ENCODE measurements around the gene NUMBL.
"Not testable (repeated sequence)": the region's sequence is repeated elsewhere in the genome, so short reads cannot be mapped to it uniquely, and the experiment has no call there.

Gene NUMBL

GRCh38 chr19:40690050-40690692 is at the start of gene NUMBL:
Gene NUMBL, minus strand, starts transcription at chr19:40690651. Its CDS starts 168 bp downstream, at chr19:40690483.
- Histone ChIP-seq H3K9ac (ENCODE audit: low read depth in 1 of 2, low read length in 2 of 2) (peak within 1 kb of the TSS; percentile 57), H3K36me3 (ENCODE audit: control insufficient read depth in 1 of 2, insufficient read depth in 2 of 2, low read length in 2 of 2) (peaks cover 12 to 28% of the 10 kb centered on the region in 2 donors), H3K4me1 (ENCODE audit: control insufficient read depth in 1 of 2, insufficient read depth in 2 of 2, low read length in 2 of 2) (peaks cover 0 to 31% of the 10 kb centered on the region in 2 donors), H3K27me3 (ENCODE audit: control insufficient read depth in 1 of 2, insufficient read depth in 2 of 2, low read length in 2 of 2) (no peaks in the 10 kb centered on the region), H3K9me3 (ENCODE audit: control insufficient read depth in 1 of 2, low read length in 2 of 2) (no peaks in the 10 kb centered on the region), H3K27ac (ENCODE audit: low read depth, low read length) (peak within 1 kb of the TSS; percentile 71), H3K4me3 (ENCODE audit: low read depth in 1 of 2, low read length in 2 of 2) (peak within 1 kb of the TSS; percentile 71 to 78)

- H3K27ac ChIP-seq (ENCODE audit: low read depth, low read length): no peak overlapping the region
- H3K27me3 ChIP-seq (ENCODE audit: control insufficient read depth in 1 of 2, insufficient read depth in 2 of 2, low read length in 2 of 2): no peaks in the 10 kb centered on the region
- H3K9me3 ChIP-seq (ENCODE audit: control insufficient read depth in 1 of 2, low read length in 2 of 2): no peaks in the 10 kb centered on the region
- H3K4me1 ChIP-seq (ENCODE audit: control insufficient read depth in 1 of 2, insufficient read depth in 2 of 2, low read length in 2 of 2): peaks cover 19% of the 10 kb centered on the region in 2 donors
- no peak overlapping the region for H3K4me3 ChIP-seq (ENCODE audit: low read depth in 1 of 2, low read length in 2 of 2)
- H3K9ac ChIP-seq (ENCODE audit: low read depth in 1 of 2, low read length in 2 of 2): peak overlapping the region in 1 of 2 donors; percentile 38
- peaks cover 32 to 51% of the 10 kb centered on the region in 2 donors for H3K36me3 ChIP-seq (ENCODE audit: control insufficient read depth in 1 of 2, insufficient read depth in 2 of 2, low read length in 2 of 2)
Measured at GRCh38 chr19:40739030-40739839, 48.8 kb upstream of the NUMBL start.

GRCh38 chr19:40737102-40737644 is 46.7 kb upstream of the NUMBL start:
- Histone ChIP-seq H3K36me3 (ENCODE audit: control insufficient read depth in 1 of 2, insufficient read depth in 2 of 2, low read length in 2 of 2) (peaks cover 45 to 69% of the 10 kb centered on the region in 2 donors), H3K4me1 (ENCODE audit: control insufficient read depth in 1 of 2, insufficient read depth in 2 of 2, low read length in 2 of 2) (peaks cover 15 to 19% of the 10 kb centered on the region in 2 donors), H3K9me3 (ENCODE audit: control insufficient read depth in 1 of 2, low read length in 2 of 2) (no peaks in the 10 kb centered on the region), H3K27ac (ENCODE audit: low read depth, low read length) (no peak overlapping the region), H3K27me3 (ENCODE audit: control insufficient read depth in 1 of 2, insufficient read depth in 2 of 2, low read length in 2 of 2) (no peaks in the 10 kb centered on the region), H3K4me3 (ENCODE audit: low read depth in 1 of 2, low read length in 2 of 2) (no peak overlapping the region), H3K9ac (ENCODE audit: low read depth in 1 of 2, low read length in 2 of 2) (peak overlapping the region in 1 of 2 donors; percentile 25)

- Histone ChIP-seq H3K27me3 (ENCODE audit: control insufficient read depth in 1 of 2, insufficient read depth in 2 of 2, low read length in 2 of 2) (no peaks in the 10 kb centered on the region), H3K4me1 (ENCODE audit: control insufficient read depth in 1 of 2, insufficient read depth in 2 of 2, low read length in 2 of 2) (peaks cover 11 to 19% of the 10 kb centered on the region in 2 donors), H3K9ac (ENCODE audit: low read depth in 1 of 2, low read length in 2 of 2) (peak overlapping the region in 1 of 2 donors; percentile 25), H3K27ac (ENCODE audit: low read depth, low read length) (no peak overlapping the region), H3K4me3 (ENCODE audit: low read depth in 1 of 2, low read length in 2 of 2) (no peak overlapping the region), H3K9me3 (ENCODE audit: control insufficient read depth in 1 of 2, low read length in 2 of 2) (no peaks in the 10 kb centered on the region), H3K36me3 (ENCODE audit: control insufficient read depth in 1 of 2, insufficient read depth in 2 of 2, low read length in 2 of 2) (peaks cover 45 to 73% of the 10 kb centered on the region in 2 donors)
Measured at GRCh38 chr19:40736661-40737060, 46.2 kb upstream of the NUMBL start.

- Histone ChIP-seq H3K4me1 (ENCODE audit: control insufficient read depth in 1 of 2, insufficient read depth in 2 of 2, low read length in 2 of 2) (peaks cover 11 to 19% of the 10 kb centered on the region in 2 donors), H3K27me3 (ENCODE audit: control insufficient read depth in 1 of 2, insufficient read depth in 2 of 2, low read length in 2 of 2) (no peaks in the 10 kb centered on the region), H3K36me3 (ENCODE audit: control insufficient read depth in 1 of 2, insufficient read depth in 2 of 2, low read length in 2 of 2) (peaks cover 46 to 80% of the 10 kb centered on the region in 2 donors), H3K27ac (ENCODE audit: low read depth, low read length) (peak overlapping the region; percentile 6), H3K9ac (ENCODE audit: low read depth in 1 of 2, low read length in 2 of 2) (no peak overlapping the region), H3K4me3 (ENCODE audit: low read depth in 1 of 2, low read length in 2 of 2) (no peak overlapping the region), H3K9me3 (ENCODE audit: control insufficient read depth in 1 of 2, low read length in 2 of 2) (no peaks in the 10 kb centered on the region)
Measured at GRCh38 chr19:40735013-40735771, 44.7 kb upstream of the NUMBL start.

GRCh38 chr19:40733149-40733548 is 42.7 kb upstream of the NUMBL start:
- no peaks in the 10 kb centered on the region for H3K9me3 ChIP-seq (ENCODE audit: control insufficient read depth in 1 of 2, low read length in 2 of 2)
- H3K4me3 ChIP-seq (ENCODE audit: low read depth in 1 of 2, low read length in 2 of 2): no peak overlapping the region
- H3K27me3 ChIP-seq (ENCODE audit: control insufficient read depth in 1 of 2, insufficient read depth in 2 of 2, low read length in 2 of 2): no peaks in the 10 kb centered on the region
- H3K36me3 ChIP-seq (ENCODE audit: control insufficient read depth in 1 of 2, insufficient read depth in 2 of 2, low read length in 2 of 2): peaks cover 35 to 75% of the 10 kb centered on the region in 2 donors
- peaks cover 11 to 14% of the 10 kb centered on the region in 2 donors for H3K4me1 ChIP-seq (ENCODE audit: control insufficient read depth in 1 of 2, insufficient read depth in 2 of 2, low read length in 2 of 2)
- no peak overlapping the region for H3K27ac ChIP-seq (ENCODE audit: low read depth, low read length)
- H3K9ac ChIP-seq (ENCODE audit: low read depth in 1 of 2, low read length in 2 of 2): no peak overlapping the region

GRCh38 chr19:40732304-40732703 is 41.9 kb upstream of the NUMBL start:
- H3K9ac ChIP-seq (ENCODE audit: low read depth in 1 of 2, low read length in 2 of 2); H3K27ac ChIP-seq (ENCODE audit: low read depth, low read length); H3K27me3 ChIP-seq (ENCODE audit: control insufficient read depth in 1 of 2, insufficient read depth in 2 of 2, low read length in 2 of 2); H3K4me3 ChIP-seq (ENCODE audit: low read depth in 1 of 2, low read length in 2 of 2); H3K9me3 ChIP-seq (ENCODE audit: control insufficient read depth in 1 of 2, low read length in 2 of 2): not testable (repeated sequence)
- Histone ChIP-seq H3K4me1 (ENCODE audit: control insufficient read depth in 1 of 2, insufficient read depth in 2 of 2, low read length in 2 of 2) (peaks cover 11 to 14% of the 10 kb centered on the region in 2 donors), H3K36me3 (ENCODE audit: control insufficient read depth in 1 of 2, insufficient read depth in 2 of 2, low read length in 2 of 2) (peaks cover 32 to 79% of the 10 kb centered on the region in 2 donors)

- not testable (repeated sequence) for H3K4me1 ChIP-seq (ENCODE audit: control insufficient read depth in 1 of 2, insufficient read depth in 2 of 2, low read length in 2 of 2); H3K27ac ChIP-seq (ENCODE audit: low read depth, low read length); H3K9ac ChIP-seq (ENCODE audit: low read depth in 1 of 2, low read length in 2 of 2); H3K27me3 ChIP-seq (ENCODE audit: control insufficient read depth in 1 of 2, insufficient read depth in 2 of 2, low read length in 2 of 2); H3K9me3 ChIP-seq (ENCODE audit: control insufficient read depth in 1 of 2, low read length in 2 of 2); H3K4me3 ChIP-seq (ENCODE audit: low read depth in 1 of 2, low read length in 2 of 2)
- peaks cover 34 to 78% of the 10 kb centered on the region in 2 donors for H3K36me3 ChIP-seq (ENCODE audit: control insufficient read depth in 1 of 2, insufficient read depth in 2 of 2, low read length in 2 of 2)
Measured at GRCh38 chr19:40730065-40730464, 39.6 kb upstream of the NUMBL start.

- Histone ChIP-seq H3K4me3 (ENCODE audit: low read depth in 1 of 2, low read length in 2 of 2) (no peak overlapping the region), H3K9ac (ENCODE audit: low read depth in 1 of 2, low read length in 2 of 2) (no peak overlapping the region), H3K27me3 (ENCODE audit: control insufficient read depth in 1 of 2, insufficient read depth in 2 of 2, low read length in 2 of 2) (no peaks in the 10 kb centered on the region), H3K36me3 (ENCODE audit: control insufficient read depth in 1 of 2, insufficient read depth in 2 of 2, low read length in 2 of 2) (peaks cover 20 to 62% of the 10 kb centered on the region in 2 donors), H3K4me1 (ENCODE audit: control insufficient read depth in 1 of 2, insufficient read depth in 2 of 2, low read length in 2 of 2) (peaks cover 5 to 8% of the 10 kb centered on the region in 2 donors), H3K27ac (ENCODE audit: low read depth, low read length) (no peak overlapping the region), H3K9me3 (ENCODE audit: control insufficient read depth in 1 of 2, low read length in 2 of 2) (no peaks in the 10 kb centered on the region)
Measured at GRCh38 chr19:40726279-40726678, 35.8 kb upstream of the NUMBL start.
